Measurements from ENCODE around the gene DHRS11.

Gene DHRS11

GRCh38 chr17:36591434-36592315, at the start of gene DHRS11:
DHRS11 (plus strand) TSS chr17:36591879; CDS start chr17:36592010, 131 bp downstream.
- peak; percentile 73 for DNase-seq

- no peak for DNase-seq
Measured at GRCh38 chr17:36542755-36543154, 48.9 kb upstream of the DHRS11 start.

- peak; percentile 77 for DNase-seq
Measured at GRCh38 chr17:36544044-36544306, 47.7 kb upstream of the DHRS11 start.

GRCh38 chr17:36544307-36545076, 47.2 kb upstream of the DHRS11 start, which contains the start of gene GGNBP2:
GGNBP2 (plus strand) TSS chr17:36544919; CDS start chr17:36545725, 806 bp downstream.
- peak; percentile 95 for DNase-seq

- DNase-seq = no peak
Measured at GRCh38 chr17:36545077-36545464, 46.6 kb upstream of the DHRS11 start.

GRCh38 chr17:36545465-36546417, 45.9 kb upstream of the DHRS11 start:
- DNase-seq = peak; percentile 97

GRCh38 chr17:36546418-36547093, 45.1 kb upstream of the DHRS11 start:
- DNase-seq = peak; percentile 9

GRCh38 chr17:36547776-36548175, 43.9 kb upstream of the DHRS11 start:
- no peak for DNase-seq

- DNase-seq = no peak
Measured at GRCh38 chr17:36550491-36551417, 40.9 kb upstream of the DHRS11 start.

GRCh38 chr17:36553459-36553858, 38.2 kb upstream of the DHRS11 start:
- no peak for DNase-seq

GRCh38 chr17:36566081-36566480, 25.6 kb upstream of the DHRS11 start:
- no peak for DNase-seq

GRCh38 chr17:36575028-36575427, 16.7 kb upstream of the DHRS11 start:
- no peak for DNase-seq

- no peak for DNase-seq
Measured at GRCh38 chr17:36576793-36577192, 14.9 kb upstream of the DHRS11 start.

GRCh38 chr17:36578671-36579070, 13.0 kb upstream of the DHRS11 start:
- no peak for DNase-seq

- DNase-seq = no peak
Measured at GRCh38 chr17:36583787-36584186, 7.9 kb upstream of the DHRS11 start.

- no peak for DNase-seq
Measured at GRCh38 chr17:36586138-36586537, 5.5 kb upstream of the DHRS11 start.

GRCh38 chr17:36590082-36590481, 1.6 kb upstream of the DHRS11 start:
- DNase-seq = no peak

GRCh38 chr17:36592316-36592715, 637 bp downstream of the DHRS11 start:
- DNase-seq = peak; percentile 50

- no peak for DNase-seq
Measured at GRCh38 chr17:36592716-36593321, 1.1 kb downstream of the DHRS11 start.

GRCh38 chr17:36593656-36594316, 2.1 kb downstream of the DHRS11 start:
- DNase-seq = no peak

All from NCI-H146 (cell line).